Cardiac fibroblast (primary cell): Measurements from ENCODE around the gene STT3B.

Experiments
- DNase-seq, 2 donors: peaks; one replicate each; pipeline versions ENCODE4 v3.0.0 to v3.0.0-alpha.2; 2010; ENCODE audit warnings: low read depth in 2 of 2
- H3K4me3 ChIP-seq, 2 donors: replicated peaks in 1 of 2; 1 replicate in 1 of 2; 2 replicates in 1 of 2; pipeline ENCODE4 v1.5.1; 2011; ENCODE audit warnings: low read depth in 2 of 2, low read length in 2 of 2, mild to moderate bottlenecking in 2 of 2, moderate library complexity in 1 of 2
- TF ChIP-seq, protein P1 (sequence below): IDR thresholded peaks from one replicate; pipeline ENCODE4 v1.5.1; 2011; ENCODE audit warnings: low read depth, mild to moderate bottlenecking, low read length, inconsistent platforms

STT3B gene

DNA sequence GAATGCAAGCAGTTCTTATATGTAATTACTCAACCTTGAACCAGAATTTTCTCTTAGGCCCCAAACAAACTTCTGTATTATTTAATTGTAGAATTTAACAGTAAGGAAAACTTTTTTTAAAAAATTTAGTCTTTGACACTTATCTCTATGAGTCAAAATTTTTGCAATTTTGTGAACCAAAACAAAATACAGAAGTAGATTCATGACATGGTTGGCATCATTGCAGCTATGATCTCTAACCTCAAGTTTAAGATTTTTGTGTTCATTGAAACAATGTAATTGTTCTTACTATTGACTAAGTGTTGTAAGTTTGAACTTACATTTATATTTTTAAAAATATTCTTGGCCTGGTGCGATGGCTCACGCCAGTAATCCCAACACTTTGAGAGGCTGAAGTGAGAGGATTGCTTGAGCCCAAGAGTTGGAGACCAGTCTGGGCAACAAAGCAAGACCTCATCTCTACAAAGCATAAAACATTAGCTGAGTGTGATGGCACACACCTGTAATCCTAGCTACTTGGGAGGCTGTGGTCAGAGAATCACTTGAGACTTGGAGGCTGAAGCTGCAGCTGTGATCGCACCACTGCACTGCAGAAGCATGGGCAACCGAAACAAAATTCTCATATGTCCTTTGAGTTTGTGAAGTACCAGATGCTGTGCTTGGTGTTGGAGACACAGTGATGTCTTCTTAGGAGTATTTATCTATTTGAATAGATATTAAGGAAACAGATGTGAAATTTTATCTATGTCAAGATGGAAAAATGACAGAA is 39.7 kb downstream of the STT3B start:
- TF ChIP-seq, protein P1, sequence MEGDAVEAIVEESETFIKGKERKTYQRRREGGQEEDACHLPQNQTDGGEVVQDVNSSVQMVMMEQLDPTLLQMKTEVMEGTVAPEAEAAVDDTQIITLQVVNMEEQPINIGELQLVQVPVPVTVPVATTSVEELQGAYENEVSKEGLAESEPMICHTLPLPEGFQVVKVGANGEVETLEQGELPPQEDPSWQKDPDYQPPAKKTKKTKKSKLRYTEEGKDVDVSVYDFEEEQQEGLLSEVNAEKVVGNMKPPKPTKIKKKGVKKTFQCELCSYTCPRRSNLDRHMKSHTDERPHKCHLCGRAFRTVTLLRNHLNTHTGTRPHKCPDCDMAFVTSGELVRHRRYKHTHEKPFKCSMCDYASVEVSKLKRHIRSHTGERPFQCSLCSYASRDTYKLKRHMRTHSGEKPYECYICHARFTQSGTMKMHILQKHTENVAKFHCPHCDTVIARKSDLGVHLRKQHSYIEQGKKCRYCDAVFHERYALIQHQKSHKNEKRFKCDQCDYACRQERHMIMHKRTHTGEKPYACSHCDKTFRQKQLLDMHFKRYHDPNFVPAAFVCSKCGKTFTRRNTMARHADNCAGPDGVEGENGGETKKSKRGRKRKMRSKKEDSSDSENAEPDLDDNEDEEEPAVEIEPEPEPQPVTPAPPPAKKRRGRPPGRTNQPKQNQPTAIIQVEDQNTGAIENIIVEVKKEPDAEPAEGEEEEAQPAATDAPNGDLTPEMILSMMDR, result no peak
- DNase-seq, result no peak
- no peak overlapping the region for H3K4me3 ChIP-seq

- TF ChIP-seq, protein P1, result no peak
- no peak for DNase-seq
- H3K4me3 ChIP-seq, result no peak overlapping the region
These were observed 40.5 kb downstream of the STT3B start for GRCh38 chr3:31573036-31573779.

- H3K4me3 ChIP-seq, result no peak overlapping the region
- DNase-seq, result no peak
- TF ChIP-seq, protein P1, result no peak
These were observed 42.7 kb downstream of the STT3B start for GRCh38 chr3:31575448-31575847.

- no peak overlapping the region for H3K4me3 ChIP-seq
- no peak for DNase-seq
- TF ChIP-seq, protein P1, result no peak
These were observed 43.8 kb downstream of the STT3B start for GRCh38 chr3:31576521-31576920.

DNA sequence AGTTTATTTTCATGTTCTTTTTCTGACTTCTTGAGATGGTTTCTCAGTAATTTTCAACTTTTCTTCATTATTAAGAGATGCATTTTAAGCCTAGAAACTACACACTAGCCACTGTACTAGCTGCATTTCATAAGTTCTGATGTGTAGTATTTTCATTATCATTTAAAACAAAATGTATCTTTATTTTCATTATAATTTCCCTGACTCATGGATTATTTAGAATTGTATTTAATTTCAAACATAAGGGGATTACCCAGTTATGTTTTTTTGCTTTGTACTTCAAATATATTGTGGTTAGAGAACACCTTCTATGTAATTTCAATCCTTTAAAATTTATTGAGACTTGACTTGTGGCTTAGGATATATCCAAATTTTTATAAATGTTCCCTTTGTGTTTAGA is 44.5 kb downstream of the STT3B start:
- H3K4me3 ChIP-seq, result no peak overlapping the region
- DNase-seq, result no peak
- TF ChIP-seq, protein P1, result no peak

GRCh38 chr3:31579828-31580227 is 47.1 kb downstream of the STT3B start:
- TF ChIP-seq, protein P1, result no peak
- DNase-seq, result no peak
- H3K4me3 ChIP-seq, result no peak overlapping the region
